ENCODE results near the gene KRT5. TPM values are rescaled to one million over a fixed set of nuclear protein-coding genes. Genes with fewer than 3 reads are reported as not detected.

Gene KRT5
- total RNA-seq (2014; rRNA removed; shearing (Covaris generic)) = 1.1 and 1.4 TPM in 2 replicates

GRCh38 chr12:52519826-52520662, at the start of gene KRT5:
Gene KRT5 (minus strand): TSS chr12:52520394. CDS start chr12:52520296, 98 bp downstream.
- DNase-seq (ENCODE audit: low spot score) = no peak

DNA sequence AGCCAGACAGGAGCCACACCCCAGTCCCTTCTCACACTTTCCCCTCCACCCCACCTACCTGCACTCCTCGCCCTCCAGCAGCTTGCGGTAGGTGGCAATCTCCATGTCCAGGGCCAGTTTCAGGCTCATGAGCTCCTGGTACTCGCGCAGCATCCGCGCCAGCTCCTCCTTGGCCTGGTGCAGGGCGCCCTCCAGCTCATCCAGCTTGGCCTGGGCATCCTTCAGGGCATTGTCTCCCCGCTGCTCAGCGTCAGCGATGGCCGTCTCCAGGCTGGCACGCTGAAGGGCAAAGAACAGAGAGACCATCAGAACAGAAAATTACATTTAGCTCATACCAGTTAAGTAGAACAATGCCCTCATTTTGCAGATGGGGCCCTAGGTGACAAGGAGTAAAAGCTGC, 47.9 kb upstream of the KRT5 start:
- DNase-seq (ENCODE audit: low spot score) = no peak

DNA sequence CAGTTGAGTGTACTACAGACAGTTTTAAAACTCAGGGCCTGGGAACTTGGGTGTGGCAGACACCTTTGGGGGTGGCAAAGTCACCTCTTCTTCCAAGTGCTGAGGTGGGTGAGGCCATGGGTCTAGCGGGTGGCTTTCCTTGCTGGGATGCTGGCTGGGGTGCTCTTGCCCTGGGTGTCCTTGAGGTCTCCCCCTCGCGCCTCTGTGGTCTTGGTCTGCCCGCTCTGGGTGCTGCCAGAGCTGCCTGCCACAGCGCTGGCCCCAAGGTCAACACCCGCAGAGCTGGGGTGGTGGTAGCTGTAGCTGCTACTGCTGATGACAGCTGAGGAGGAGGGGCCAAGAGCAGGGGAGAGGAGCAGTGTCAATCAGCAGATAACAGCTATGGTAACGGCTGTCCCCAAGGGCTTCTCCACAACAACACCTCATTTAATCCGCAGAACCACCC, 46.7 kb upstream of the KRT5 start:
- no peak for DNase-seq (ENCODE audit: low spot score)

DNA sequence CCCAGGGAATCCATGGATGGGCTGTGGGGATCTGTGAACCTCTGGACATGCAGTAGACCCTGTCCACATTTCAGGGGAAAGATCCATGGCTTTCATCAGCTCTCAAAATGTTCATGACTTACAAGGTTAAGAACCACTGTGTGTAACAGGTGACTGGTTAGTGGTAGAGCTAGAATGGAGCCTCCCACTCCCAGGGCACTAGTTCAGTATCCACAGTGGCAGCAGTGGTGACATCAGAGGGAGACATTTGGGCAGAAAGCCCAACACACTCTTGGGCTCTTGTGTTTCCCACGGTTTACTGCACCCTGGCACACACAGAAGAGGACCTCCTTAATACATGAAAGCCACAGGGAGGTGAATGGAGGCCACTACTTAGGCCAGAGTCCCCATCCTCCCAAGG, 44.4 kb upstream of the KRT5 start:
- DNase-seq (ENCODE audit: low spot score) = no peak

DNA sequence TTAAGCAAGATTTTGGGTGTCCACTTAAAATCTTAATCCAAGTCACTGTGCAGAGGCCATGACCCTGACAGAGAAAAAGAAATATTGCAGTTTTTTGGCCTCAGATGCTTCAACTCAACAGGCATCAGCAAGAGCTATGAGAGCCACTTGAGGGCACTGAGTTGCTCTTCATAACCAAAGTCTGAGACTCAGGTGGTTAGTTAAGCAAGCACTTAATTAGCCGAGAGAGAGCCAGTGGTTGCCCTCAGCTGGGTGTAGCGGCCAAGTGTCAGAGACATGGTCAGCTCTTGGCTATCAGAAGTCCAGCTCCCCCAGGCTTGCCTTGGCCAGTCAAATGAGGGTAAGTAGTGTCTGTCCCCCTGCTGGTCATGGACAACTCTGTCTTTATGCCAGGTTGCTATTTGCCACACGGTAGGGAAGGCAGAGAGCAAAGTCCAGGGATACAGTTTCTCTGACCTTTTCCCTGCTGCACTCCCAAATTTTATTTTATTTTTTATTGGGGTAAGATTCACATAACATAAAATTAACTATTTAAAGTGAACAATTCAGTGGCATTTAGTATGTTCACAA, 41.8 kb upstream of the KRT5 start:
- DNase-seq (ENCODE audit: low spot score) = no peak

- no peak for DNase-seq (ENCODE audit: low spot score)
Observed at GRCh38 chr12:52559979-52560378, 39.8 kb upstream of the KRT5 start.

- no peak for DNase-seq (ENCODE audit: low spot score)
Observed at GRCh38 chr12:52558781-52559445, 38.7 kb upstream of the KRT5 start.

GRCh38 chr12:52557476-52557875, 37.3 kb upstream of the KRT5 start:
- DNase-seq (ENCODE audit: low spot score) = no peak

DNA sequence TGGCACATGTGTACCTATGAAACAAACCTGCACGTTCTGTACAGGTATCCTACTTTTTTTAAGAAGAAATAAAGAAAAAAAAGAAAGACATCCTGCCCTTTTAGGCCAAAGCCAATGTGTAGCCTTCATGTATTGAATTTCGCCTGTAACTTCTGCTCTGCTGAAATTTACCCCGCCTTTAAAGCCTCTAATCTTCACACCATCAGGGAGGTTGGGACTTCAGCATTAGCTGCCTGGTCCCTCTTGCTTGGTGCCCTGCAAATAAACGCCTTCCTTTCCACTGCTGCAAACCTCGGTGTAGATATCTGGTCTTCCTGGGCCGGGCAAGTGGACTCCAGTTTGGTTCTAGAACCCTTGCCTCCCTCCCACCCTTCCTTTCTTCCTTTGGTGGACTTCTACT, 35.4 kb upstream of the KRT5 start:
- DNase-seq (ENCODE audit: low spot score) = no peak

- DNase-seq (ENCODE audit: low spot score) = no peak
Observed at GRCh38 chr12:52552681-52553195, 32.5 kb upstream of the KRT5 start, which contains the start of gene KRT71. Gene KRT71 (minus strand): TSS chr12:52553145. CDS start chr12:52553077, 68 bp downstream.

DNA sequence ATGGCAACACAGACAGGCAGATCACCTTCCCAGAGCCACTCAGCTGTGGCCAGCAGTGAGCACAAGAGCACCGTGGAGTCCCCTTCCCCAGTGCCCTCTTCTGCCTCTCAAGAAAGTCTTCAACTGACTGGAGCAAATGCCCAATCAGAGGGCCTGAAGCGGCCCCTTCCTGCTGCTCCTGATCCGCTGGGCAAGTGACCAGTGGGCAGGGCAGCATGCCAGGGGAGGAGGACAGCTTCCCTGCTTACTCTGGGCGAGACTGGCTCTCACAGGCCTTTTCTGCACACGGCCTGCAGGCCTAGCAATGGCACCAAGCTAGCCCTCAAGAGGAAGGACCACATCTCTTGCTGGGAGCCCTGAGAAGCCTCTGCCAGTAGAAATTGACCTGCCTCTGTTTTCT, 31.9 kb upstream of the KRT5 start:
- DNase-seq (ENCODE audit: low spot score) = no peak

DNA sequence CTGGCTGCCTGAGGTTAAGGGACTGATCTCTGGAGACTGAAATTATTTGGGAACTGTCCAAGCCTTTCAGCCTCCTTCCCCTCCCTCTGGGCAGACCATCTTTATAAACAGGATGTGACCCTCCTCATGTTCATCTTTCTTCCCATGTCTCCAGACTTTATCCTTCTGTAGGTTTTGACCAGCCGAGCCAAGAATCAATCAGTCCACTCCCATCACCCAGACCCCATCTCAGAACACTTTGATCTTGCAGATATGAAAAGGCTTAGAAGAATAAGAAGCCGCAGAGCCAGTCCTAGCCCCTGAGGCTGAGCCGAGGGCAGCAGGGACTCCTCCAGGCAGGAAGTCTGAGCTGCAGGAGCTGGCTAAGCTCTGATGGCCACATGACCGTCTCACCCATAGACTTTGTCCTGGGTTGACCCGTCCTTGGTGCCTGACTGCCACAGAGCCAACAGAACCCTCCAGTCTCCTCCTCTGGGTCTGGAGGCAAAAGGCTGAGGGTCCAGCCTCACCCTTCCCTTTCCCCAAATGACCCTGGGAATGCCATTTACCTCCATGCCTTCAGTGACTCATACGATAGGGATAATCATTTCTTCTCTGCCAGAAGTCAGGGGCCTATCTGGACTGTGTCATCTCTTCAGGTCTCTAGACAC, 31.1 kb upstream of the KRT5 start:
- DNase-seq (ENCODE audit: low spot score) = no peak

- no peak for DNase-seq (ENCODE audit: low spot score)
Observed at GRCh38 chr12:52546126-52546525, 25.9 kb upstream of the KRT5 start.

GRCh38 chr12:52543985-52544883, 24.0 kb upstream of the KRT5 start:
- DNase-seq (ENCODE audit: low spot score) = no peak

- DNase-seq (ENCODE audit: low spot score) = no peak
Observed at GRCh38 chr12:52542785-52543318, 22.7 kb upstream of the KRT5 start.

- no peak for DNase-seq (ENCODE audit: low spot score)
Observed at GRCh38 chr12:52542157-52542556, 22.0 kb upstream of the KRT5 start.

- no peak for DNase-seq (ENCODE audit: low spot score)
Observed at GRCh38 chr12:52541709-52542108, 21.5 kb upstream of the KRT5 start.

DNA sequence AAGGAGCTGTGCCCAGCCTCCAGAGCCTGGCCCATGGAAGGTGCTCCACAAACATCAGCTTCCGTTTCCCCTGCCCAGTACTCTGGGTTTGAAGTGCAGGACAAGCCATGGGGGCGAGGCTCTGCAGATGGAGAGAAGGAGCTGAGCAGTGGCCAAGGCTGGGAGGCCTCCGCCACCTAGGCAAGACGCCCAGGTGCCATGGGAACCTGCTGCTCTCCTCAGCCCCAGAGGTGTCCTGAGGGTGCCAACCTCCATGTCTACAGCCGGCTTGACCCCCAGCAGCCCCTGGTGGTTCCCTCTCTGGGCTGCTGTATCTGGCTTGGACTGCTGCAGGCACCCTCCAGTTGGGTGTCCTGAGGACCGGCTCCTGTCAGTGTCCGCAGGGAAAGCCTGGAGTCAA, 20.3 kb upstream of the KRT5 start:
- no peak for DNase-seq (ENCODE audit: low spot score)

DNA sequence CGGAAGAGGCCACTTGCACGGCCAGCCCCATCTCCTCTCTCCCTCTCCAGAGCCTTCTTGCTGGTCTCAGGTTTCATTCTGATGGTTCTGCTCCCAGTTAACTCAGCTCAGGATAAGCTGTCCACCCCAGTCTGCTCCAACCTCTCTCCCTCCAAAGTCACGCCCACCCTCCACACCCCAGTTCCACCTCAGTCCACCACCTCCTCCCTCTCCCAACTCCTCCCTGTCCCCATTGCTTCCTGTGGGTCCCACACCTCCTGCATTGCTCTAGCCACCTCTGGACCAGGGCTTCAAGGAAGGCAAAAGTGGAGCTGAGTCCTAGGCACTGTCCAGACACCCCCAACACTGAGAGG, 19.6 kb upstream of the KRT5 start:
- no peak for DNase-seq (ENCODE audit: low spot score)

DNA sequence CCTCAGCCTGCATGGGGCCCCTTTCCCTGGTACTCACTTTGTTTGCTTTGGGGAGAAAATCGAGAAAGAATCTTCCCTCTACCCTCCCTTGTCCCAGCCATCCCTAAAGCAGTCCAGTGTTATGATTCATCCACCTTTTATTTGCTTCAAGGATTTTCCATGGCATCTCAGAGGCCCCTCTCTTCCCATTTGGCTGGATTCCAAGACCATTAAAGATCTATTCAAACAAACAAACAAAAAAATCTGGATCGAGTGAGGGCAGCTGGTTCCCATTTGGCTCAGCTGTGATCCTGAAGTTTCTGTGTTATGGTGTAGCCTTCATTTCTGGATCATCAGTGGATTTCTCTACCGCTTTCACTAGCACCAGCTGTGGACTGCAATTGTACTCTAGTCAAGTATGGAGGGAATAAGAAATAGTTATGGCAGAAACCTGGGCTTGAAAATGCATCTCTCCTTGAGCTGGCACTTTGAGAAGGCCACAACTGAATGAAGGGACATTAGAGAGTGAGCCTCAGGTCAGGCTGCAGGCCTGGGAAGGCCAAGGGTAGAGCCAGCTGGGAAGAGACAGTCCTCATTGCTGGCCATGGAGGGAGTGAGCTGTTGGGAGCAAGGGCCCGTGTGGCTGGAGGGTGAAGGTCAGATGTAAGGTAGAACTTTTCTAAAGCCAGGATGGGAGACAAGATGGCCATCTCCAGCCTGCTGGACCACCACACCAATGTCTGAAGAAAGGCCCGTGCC, 19.1 kb upstream of the KRT5 start:
- peak; percentile 63 for DNase-seq (ENCODE audit: low spot score)

All from A172 (cell line).